Endothelial cell of umbilical vein (primary cell): Measurements from ENCODE around the gene LRIT2.

Source experiments
- EZH2 ChIP-seq: IDR thresholded peaks from 2 replicates; pipeline ENCODE4 v1.6.1; 2012; ENCODE audit warnings: borderline replicate concordance, low read depth, mild to moderate bottlenecking, moderate library complexity, low read length, inconsistent platforms; ENCODE audit not compliant: severe bottlenecking
- TF ChIP-seq, protein P1 (sequence below), 2 donors: IDR thresholded peaks; 1 replicate in 1 of 2; 2 replicates in 1 of 2; pipeline ENCODE4 v1.5.1; 2011; ENCODE audit warnings: low read length in 2 of 2, mild to moderate bottlenecking in 2 of 2, moderate library complexity in 2 of 2, control low read depth in 1 of 2, inconsistent platforms in 1 of 2, low read depth in 1 of 2; ENCODE audit not compliant: insufficient read depth in 1 of 2; ENCODE audit errors: extremely low read depth in 1 of 2

DNA sequence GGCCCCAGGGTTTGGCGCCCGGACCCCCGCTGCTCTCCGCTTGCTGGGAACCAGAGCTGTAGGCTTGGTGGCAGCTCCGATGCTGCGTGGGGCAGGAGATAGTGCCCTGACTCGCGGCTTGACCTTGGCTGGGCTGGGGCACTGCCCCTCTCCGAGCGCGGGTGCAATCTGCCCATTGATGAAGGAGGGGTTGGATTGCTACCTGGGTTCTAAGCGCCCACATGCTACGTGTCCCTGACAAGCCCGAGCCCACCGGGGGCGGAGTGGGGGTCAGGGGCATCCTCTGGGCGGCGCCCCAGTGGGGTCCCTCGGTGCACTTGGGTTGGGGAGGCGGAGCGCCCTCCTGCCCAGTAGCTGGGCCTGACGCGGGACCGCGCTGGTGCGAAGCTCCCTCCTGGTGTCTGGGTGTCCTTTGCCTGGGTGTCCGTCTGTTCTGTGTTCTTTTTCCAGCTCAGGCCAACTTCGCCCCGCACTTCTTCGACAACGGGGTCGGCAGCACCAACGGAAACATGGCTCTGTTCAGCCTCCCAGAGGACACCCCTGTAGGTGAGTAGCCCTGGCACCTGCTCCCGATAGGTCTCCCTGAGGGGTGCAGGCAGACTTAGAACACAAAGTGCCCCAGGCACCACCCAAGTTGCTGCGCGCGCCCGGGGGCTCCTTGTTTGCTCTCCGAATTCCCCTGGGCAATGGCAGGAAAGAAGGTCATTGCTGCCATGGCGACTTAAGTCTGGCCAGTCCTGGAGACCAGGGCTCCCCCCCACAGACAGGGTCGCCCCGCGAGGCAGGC lies 30.1 kb downstream of the LRIT2 start:
- TF ChIP-seq, protein P1, sequence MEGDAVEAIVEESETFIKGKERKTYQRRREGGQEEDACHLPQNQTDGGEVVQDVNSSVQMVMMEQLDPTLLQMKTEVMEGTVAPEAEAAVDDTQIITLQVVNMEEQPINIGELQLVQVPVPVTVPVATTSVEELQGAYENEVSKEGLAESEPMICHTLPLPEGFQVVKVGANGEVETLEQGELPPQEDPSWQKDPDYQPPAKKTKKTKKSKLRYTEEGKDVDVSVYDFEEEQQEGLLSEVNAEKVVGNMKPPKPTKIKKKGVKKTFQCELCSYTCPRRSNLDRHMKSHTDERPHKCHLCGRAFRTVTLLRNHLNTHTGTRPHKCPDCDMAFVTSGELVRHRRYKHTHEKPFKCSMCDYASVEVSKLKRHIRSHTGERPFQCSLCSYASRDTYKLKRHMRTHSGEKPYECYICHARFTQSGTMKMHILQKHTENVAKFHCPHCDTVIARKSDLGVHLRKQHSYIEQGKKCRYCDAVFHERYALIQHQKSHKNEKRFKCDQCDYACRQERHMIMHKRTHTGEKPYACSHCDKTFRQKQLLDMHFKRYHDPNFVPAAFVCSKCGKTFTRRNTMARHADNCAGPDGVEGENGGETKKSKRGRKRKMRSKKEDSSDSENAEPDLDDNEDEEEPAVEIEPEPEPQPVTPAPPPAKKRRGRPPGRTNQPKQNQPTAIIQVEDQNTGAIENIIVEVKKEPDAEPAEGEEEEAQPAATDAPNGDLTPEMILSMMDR (IDR thresholded peaks at IDR 0.05; ENCODE audit: extremely low read depth in 1 of 2, insufficient read depth in 1 of 2, low read depth in 1 of 2, low read length in 2 of 2) = no peak
- TF ChIP-seq EZH2 = peak; percentile 76
